Mammary epithelial cell (primary cell): ENCODE data around the gene HYI.

Experiments
- CTCF ChIP-seq, 2 donors: IDR thresholded peaks in 1 of 2; conservative IDR thresholded peaks in 1 of 2; 2 replicates each; pipeline ENCODE4 v1.5.1; 2011 to 2012; ENCODE audit warnings: inconsistent platforms in 2 of 2, low read length in 2 of 2, mild to moderate bottlenecking in 2 of 2, control low read depth in 1 of 2, low read depth in 1 of 2; ENCODE audit not compliant: insufficient read depth in 1 of 2; ENCODE audit errors: extremely low read depth in 1 of 2
- EZH2 ChIP-seq: IDR thresholded peaks from 2 replicates; pipeline ENCODE4 v1.6.1; 2012; ENCODE audit warnings: low read length, inconsistent platforms, borderline replicate concordance

GRCh38 chr1:43491061-43491460 is 37.3 kb upstream of the HYI start:
- no peak for TF ChIP-seq CTCF (conservative IDR thresholded peaks at IDR 0.05 in 1 of 2, IDR thresholded peaks at IDR 0.05 in 1 of 2; ENCODE audit: extremely low read depth in 1 of 2, insufficient read depth in 1 of 2, low read depth in 1 of 2, low read length in 2 of 2)
- TF ChIP-seq EZH2 = no peak
